GM19324 (cell line): Measurements from ENCODE around the gene DICER1.

Source experiments
- ATAC-seq: cut with Tn5 transposase; IDR thresholded peaks from one replicate; pipeline ENCODE4 v1.9.1; 2021; ENCODE audit warnings: mild to moderate bottlenecking, moderate library complexity; ENCODE audit not compliant: unreplicated experiment, low FRiP score

Gene DICER1

DNA sequence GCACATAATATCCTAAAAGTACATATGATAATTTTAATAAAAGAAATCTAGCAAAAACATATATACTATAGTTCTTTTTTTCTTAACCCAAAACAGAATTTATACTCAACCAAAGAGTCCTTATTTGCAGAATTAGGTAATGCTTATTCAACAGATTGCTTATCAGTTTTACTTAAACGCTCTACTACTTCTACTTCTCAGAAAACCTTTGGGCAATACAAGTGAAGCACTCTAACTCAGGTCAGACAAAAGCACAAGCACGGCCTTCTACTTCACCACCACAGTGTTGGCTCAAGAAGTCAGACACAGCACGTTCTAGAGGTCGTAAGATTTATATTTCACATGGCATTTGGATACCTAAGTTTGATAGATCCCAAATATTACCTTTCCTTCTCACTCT is 29.2 kb downstream of the DICER1 start:
- ATAC-seq: no peak

DNA sequence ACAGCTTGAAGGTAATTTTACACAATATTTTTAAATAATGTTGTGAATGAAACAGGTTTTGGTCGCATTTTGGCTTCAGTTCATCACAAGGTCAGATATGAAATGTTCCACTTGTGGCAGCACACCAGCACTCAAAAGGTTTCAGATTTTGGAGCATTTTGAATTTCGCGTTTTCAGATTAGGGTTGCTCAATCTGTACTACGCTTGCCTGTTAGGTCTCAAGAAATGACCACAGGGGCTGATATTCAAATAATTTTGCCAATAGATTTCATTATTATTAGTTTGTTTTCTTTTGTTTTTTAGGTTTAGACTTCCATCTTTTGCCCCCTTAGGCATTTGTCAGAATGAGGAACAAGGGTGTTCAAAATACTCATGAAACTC is 29.8 kb downstream of the DICER1 start:
- ATAC-seq: no peak

DNA sequence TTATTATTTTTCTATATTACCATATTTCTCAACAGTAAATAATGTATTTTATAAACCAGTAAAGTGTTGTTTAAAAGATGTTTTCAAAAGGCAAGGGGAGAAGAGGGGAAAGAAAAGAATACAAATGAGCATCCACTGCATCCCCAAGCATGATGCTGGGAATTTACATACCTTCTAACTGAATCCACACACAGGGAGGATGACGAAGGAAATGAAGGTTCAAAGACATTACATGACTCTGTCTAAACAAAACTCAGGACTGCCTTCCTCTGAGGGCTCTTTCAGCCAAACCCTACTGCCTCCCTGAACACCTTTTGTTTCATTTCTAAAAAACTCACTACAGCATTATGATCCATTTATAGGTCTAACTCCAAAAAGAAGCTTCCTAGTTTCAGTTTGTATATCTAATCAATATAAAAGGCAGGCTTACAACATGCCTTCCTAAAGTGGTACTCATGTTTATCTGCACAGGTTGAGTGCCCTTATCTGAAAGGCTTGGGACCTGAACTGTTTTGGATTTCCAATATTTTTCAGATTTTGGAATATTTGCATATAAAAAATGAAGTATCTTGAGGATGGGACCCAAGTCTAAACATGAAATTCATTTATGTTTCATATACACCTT is 30.3 kb downstream of the DICER1 start:
- ATAC-seq: no peak

DNA sequence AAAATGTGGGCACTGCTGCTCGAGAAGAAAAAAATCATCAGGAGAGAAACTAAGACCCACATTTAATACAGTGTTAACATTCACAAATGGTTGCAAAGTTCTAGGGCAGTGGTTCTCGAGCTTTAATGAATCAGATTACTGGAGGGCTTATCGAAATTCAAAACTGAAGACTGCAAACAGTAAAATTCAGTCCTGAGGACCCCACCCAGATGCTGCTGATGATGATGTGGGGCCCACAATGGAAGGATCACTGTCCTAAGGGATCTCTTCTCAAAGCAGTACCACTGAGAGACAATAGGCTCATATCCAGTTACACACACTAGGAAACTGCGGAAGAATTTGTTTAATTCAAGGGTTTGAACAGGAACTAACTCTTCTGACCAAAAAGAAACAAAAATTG is 31.4 kb downstream of the DICER1 start:
- no peak for ATAC-seq

DNA sequence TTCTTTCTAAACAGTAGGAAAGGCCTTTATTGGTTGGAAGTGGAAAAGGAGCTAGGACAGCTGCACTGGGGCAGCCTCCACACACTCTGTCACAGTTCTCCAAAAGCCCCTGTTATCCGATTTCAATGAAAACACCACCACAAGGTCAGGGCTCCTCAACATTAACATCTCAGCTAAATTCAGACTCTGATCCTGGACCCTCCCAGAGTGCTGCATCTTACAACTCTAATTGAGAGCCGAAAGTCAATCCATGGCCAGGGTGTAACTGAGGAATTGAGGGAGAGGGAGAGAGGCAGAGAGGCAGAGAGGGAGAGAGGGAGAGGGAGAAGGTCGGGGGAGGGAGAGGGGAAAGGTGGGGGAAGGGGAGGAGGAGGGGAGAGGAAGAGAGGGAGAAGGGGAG is 32.1 kb downstream of the DICER1 start:
- ATAC-seq: no peak

GRCh38 chr14:95123891-95124579 is 33.3 kb downstream of the DICER1 start:
- no peak for ATAC-seq

- ATAC-seq: no peak
These were observed 34.7 kb downstream of the DICER1 start for GRCh38 chr14:95122621-95122945.

- ATAC-seq: no peak
These were observed 35.3 kb downstream of the DICER1 start for GRCh38 chr14:95121911-95122620.

DNA sequence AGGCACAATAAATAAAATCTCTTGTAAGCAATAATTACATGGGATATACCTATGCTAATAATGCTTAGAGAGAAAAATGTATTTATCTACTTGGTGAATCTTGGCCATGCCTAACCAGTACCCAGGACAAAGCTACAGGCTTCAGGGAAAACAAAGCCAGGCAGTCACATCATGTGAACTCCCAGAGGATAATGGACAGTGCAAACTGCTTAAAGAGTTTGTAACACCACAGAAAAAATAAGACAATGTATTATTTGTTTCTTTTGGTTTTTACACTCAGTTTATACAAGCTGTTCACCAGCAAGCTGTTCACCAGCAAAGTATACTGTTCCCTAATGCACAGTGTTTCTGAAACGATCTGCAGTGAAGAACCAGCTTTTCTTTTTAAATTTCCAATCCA is 38.0 kb downstream of the DICER1 start:
- no peak for ATAC-seq

DNA sequence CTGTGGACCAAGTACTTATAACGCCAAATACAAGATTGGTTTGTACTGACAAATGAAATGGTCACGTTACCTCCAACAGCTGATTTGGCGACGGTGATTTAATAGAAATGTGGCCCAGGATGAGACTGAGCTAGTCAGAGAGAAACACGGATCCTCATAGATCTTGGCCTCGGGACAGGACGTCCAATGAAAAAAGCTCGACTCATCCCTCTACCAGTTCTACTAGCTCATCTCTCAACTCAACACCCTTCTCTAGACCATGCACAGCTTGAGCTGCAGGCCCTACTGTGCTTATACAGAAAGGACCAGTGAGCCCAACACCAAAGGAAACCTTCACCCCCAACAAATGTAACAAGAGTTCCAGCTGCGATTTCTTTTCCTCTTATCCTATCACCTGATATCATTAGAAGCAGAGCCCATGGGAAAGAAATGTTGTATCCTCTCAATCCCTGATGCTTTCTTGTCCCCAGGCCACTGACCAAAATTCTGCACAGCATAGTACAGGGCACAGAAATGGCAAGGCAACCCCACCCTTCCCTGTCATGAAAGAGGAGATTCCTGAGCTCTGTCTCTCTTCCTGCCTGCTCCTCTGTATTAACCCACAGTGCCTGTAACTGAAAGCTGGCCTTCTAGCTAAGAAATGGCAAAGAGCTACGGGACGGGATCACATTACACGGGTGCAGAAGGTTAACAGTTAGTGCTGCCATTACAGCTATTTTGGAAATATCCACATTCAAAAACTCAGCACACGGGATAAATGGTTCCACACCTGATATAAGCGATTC is 39.2 kb downstream of the DICER1 start:
- ATAC-seq: no peak

- ATAC-seq: no peak
These were observed 43.9 kb downstream of the DICER1 start for GRCh38 chr14:95113476-95113875.

GRCh38 chr14:95111507-95112164 is 45.7 kb downstream of the DICER1 start:
- no peak for ATAC-seq

- no peak for ATAC-seq
These were observed 47.2 kb downstream of the DICER1 start for GRCh38 chr14:95110178-95110577.

- ATAC-seq: no peak
These were observed 49.6 kb downstream of the DICER1 start for GRCh38 chr14:95107711-95108110.

DNA sequence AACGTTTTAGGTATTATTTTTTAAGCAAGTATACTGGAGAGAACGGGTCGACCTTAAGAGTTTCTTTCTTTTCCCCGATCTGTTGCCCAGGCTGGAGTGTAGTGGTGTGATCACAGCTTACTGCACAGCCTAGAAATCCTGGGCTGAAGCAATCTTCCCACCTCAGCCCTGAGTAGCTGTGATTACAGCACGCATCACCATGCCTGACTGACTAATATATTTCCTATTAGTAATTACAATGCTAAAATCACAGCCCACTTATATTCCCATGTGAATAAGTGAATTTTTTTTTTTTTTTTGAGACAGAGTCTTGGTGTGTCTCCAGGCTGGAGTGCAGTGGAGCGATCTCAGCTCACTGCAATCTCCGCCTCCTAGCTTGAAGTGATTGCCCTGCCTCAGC is 50.4 kb downstream of the DICER1 start:
- ATAC-seq: no peak

DNA sequence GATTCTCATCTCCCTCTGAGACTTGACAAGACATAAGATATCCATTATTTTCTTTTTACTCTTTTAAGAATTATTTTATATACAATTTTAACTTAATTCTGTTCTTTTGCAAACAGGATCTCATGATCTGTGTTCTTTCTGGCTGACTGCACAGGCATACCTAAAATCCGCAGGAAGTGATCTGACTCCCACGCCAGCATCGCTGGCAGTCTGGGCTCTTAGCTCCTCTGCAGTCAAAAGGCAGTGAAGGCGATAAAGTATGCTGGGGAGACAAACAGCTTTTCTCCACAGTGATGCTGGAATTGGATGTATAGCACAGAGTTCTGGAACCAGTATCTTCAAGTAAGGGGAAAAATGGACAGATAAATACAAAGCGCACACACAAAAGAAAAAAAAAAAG is 52.4 kb downstream of the DICER1 start:
- no peak for ATAC-seq

DNA sequence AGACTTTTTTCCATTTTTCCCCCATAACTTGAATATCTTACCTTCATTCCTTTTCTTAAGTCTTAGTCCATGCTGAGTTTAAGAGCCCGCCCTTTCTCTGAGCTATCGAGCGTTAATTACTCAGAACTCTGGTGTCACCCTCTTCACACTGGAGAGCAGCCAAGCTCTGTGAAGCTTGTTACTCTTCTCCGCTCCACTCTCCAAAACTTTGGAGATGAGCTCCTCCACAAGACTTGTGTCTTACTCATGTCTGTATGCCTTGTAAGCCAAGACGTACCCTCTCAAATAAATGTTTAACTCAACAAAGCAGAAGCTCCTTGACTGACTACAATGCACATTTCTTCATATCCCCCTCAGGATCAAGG is 54.7 kb downstream of the DICER1 start:
- ATAC-seq: no peak

DNA sequence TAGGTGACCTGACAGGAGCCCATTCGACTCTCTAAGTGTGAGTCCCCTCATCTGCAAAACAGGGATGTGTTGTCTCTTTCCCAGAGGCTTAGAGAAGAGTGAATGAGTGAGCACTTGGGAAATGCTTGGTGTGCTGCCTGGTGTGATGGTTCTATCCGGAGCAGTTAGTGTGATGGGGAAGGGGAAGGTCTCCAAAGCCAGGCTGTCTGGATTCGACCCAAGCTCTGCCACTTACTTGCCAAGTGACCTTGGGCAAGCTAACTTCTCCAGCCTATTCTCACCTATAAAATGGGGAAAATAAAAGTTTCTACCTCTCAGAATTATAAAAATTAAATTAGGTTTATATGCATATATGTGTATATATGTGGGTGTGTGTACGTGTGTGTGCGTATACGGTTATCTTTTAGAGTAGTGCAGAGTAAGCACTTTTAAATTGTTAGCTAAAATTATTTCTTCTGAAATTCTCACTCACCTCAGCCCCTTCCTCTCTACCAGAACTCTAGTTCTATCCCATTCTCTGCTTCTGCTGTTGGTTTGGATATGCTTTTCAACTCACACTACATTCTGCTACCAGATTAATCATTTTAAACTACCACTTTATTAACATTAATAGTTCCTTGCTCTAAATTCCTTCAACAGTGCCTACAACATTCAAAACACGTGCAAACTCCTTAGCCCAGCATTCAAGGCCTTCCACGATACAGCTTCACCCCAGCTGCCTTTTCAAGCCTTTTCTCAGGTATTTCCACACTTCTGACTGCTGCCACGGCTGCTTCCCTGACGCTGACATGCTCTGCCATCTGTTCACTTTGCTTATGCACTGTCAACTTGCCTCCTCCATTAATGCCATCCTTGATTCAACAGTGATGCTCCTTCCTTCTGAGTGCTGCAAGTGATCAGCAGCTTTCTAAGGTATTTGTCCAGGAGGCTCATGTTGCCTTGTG is 55.3 kb downstream of the DICER1 start:
- ATAC-seq: no peak

- ATAC-seq: no peak
These were observed 58.2 kb downstream of the DICER1 start for GRCh38 chr14:95098984-95099599.
